Esophagus muscularis mucosa (tissue), 4 donors: ENCODE measurements around the gene ATF7. TPM values are rescaled to one million over a fixed set of nuclear protein-coding genes. Genes with fewer than 3 reads are reported as not detected.
"Not testable (repeated sequence)": the region's sequence is repeated elsewhere in the genome, so short reads cannot be mapped to it uniquely, and the experiment has no call there.

Experiments used
- DNase-seq: peaks from one replicate; pipeline ENCODE4 v3.0.0-alpha.2; 2017; ENCODE audit errors: extremely low spot score
- H3K27ac ChIP-seq, 4 donors: fragments of 200-600 bp; sonication (generic); replicated peaks in 1 of 4; 1 replicate in 3 of 4; 2 replicates in 1 of 4; pipeline ENCODE4 v1.5.1; 2016 to 2019; ENCODE audit warnings: mild to moderate bottlenecking in 1 of 4
- H3K27me3 ChIP-seq, 4 donors: fragments of 200-600 bp; sonication (generic); one replicate each; pipeline versions ENCODE4 v1.5.1 to v1.6.0; 2016 to 2019
- H3K36me3 ChIP-seq, 4 donors: fragments of 200-600 bp; sonication (generic); one replicate each; pipeline ENCODE4 v1.5.1; 2016 to 2019
- H3K4me1 ChIP-seq, 4 donors: fragments of 200-600 bp; sonication (generic); one replicate each; pipeline ENCODE4 v1.5.1; 2016 to 2019
- H3K4me3 ChIP-seq, 4 donors: fragments of 200-600 bp; sonication (generic); 1 replicate in 2 of 4; 2 replicates in 2 of 4; pipeline ENCODE4 v1.5.1; 2016 to 2019; ENCODE audit warnings: mild to moderate bottlenecking in 4 of 4, moderate library complexity in 1 of 4
- H3K9me3 ChIP-seq, 4 donors: fragments of 200-600 bp; sonication (generic); 1 replicate in 3 of 4; 2 replicates in 1 of 4; pipeline ENCODE4 v1.5.1; 2016 to 2019
- CTCF ChIP-seq, 3 experiments: fragments of 200-600 bp in 2 of 3; fragments of 450-650 bp in 1 of 3; sonication (generic) in 2 of 3; IDR thresholded peaks; one replicate each; pipeline ENCODE4 v1.5.1; 2017 to 2019; ENCODE audit warnings: antibody characterized with exemption in 3 of 3, mild to moderate bottlenecking in 2 of 3, moderate library complexity in 1 of 3
- EP300 ChIP-seq: sonication (generic); formaldehyde crosslinking; IDR thresholded peaks from one replicate; pipeline ENCODE4 v1.6.1; 2017; ENCODE audit warnings: antibody characterized with exemption
- POLR2A ChIP-seq: fragments of 450-650 bp; IDR thresholded peaks from one replicate; pipeline ENCODE4 v1.6.1; 2017; ENCODE audit warnings: antibody characterized with exemption, moderate library complexity, mild to moderate bottlenecking, low read depth
- POLR2AphosphoS5 ChIP-seq, 2 donors: sonication (generic); formaldehyde crosslinking; IDR thresholded peaks; one replicate each; pipeline ENCODE4 v1.6.1; 2017; ENCODE audit warnings: antibody characterized with exemption in 2 of 2
- WGBS: methylation state at CpG from one replicate; pipeline ENCODE4 v1.1.5; 2018; 5-methylcytosine and 5-hydroxymethylcytosine counted together
- intact Hi-C: fragments of 100-400 bp; cut with DNase I; formaldehyde crosslinking; loops from one replicate; pipeline ENCODE4 v1.15.1; 2023
- total RNA-seq, 4 donors: library from RNA; depleted of rRNA; stranded (reverse); fragments of >200 nt; gene quantifications; one replicate each; pipeline versions ENCODE4 v1.1.0 to v1.2.1, GENCODE V29; 2016

Gene ATF7
- total RNA-seq, 4 donors from 2014 or later: 23.5 to 43.6 (median 37.1) TPM

- Histone ChIP-seq H3K4me1 (peaks cover 0 to 43% (median 33%) of the 10 kb centered on the region in 4 donors), H3K4me3 (no peak overlapping the region), H3K9me3 (no peaks in the 10 kb centered on the region), H3K27me3 (no peaks in the 10 kb centered on the region), H3K36me3 (peaks cover 0 to 31% (median 15%) of the 10 kb centered on the region in 4 donors), H3K27ac (no peak overlapping the region)
- intact Hi-C loops: no loop called here
- TF ChIP-seq POLR2AphosphoS5 (IDR thresholded peaks at IDR 0.05) (no peak), CTCF (IDR thresholded peaks at IDR 0.05) (no peak), EP300 (no peak), POLR2A (no peak)
- WGBS: 95% methylated on average over 8 of the region's 8 CpGs
- DNase-seq: no peak
These were observed 14.9 kb downstream of the ATF7 start for GRCh38 chr12:53611304-53611703.

GRCh38 chr12:53606688-53607087, 19.5 kb downstream of the ATF7 start:
- WGBS: 96% methylated on average over 5 of the region's 5 CpGs
- intact Hi-C loops, H3K27ac ChIP-seq, H3K27me3 ChIP-seq, DNase-seq, H3K9me3 ChIP-seq, H3K4me3 ChIP-seq: not testable (repeated sequence)
- H3K36me3 ChIP-seq: peaks cover 0 to 11% (median 4%) of the 10 kb centered on the region in 4 donors
- peaks cover 26 to 42% (median 31%) of the 10 kb centered on the region in 4 donors for H3K4me1 ChIP-seq

- Histone ChIP-seq H3K27me3 (no peaks in the 10 kb centered on the region), H3K4me1 (peaks cover 34 to 60% (median 49%) of the 10 kb centered on the region in 4 donors), H3K9me3 (no peaks in the 10 kb centered on the region), H3K4me3 (no peak overlapping the region), H3K36me3 (peaks cover 0 to 8% (median 3%) of the 10 kb centered on the region in 4 donors), H3K27ac (no peak overlapping the region)
- intact Hi-C loops: no loop called here
- DNase-seq: no peak
- TF ChIP-seq CTCF (IDR thresholded peaks at IDR 0.05): no peak
- TF ChIP-seq POLR2AphosphoS5 (IDR thresholded peaks at IDR 0.05): no peak
- TF ChIP-seq EP300: no peak
- no peak for TF ChIP-seq POLR2A
These were observed 21.6 kb downstream of the ATF7 start for GRCh38 chr12:53604581-53604980.

- H3K4me1 ChIP-seq: peaks cover 34 to 60% (median 50%) of the 10 kb centered on the region in 4 donors
- peaks cover 0 to 4% (median under 1%) of the 10 kb centered on the region in 4 donors for H3K36me3 ChIP-seq
- H3K9me3 ChIP-seq: no peaks in the 10 kb centered on the region
- H3K27ac ChIP-seq: no peak overlapping the region
- no peak for TF ChIP-seq POLR2A
- no peak for TF ChIP-seq POLR2AphosphoS5 (IDR thresholded peaks at IDR 0.05)
- no peak for TF ChIP-seq EP300
- no peak for TF ChIP-seq CTCF (IDR thresholded peaks at IDR 0.05)
- H3K27me3 ChIP-seq: no peaks in the 10 kb centered on the region
- no peak overlapping the region for H3K4me3 ChIP-seq
- DNase-seq: no peak
- intact Hi-C loops: no loop called here
These were observed 22.4 kb downstream of the ATF7 start for GRCh38 chr12:53603804-53604203.

- Histone ChIP-seq H3K36me3 (no peaks in the 10 kb centered on the region), H3K27ac (peak overlapping the region in 3 of 4 donors; percentile 17 to 55 (median 50)), H3K4me1 (peaks cover 34 to 62% (median 51%) of the 10 kb centered on the region in 4 donors), H3K9me3 (no peaks in the 10 kb centered on the region), H3K27me3 (no peaks in the 10 kb centered on the region), H3K4me3 (no peak overlapping the region)
- no peak for DNase-seq
- intact Hi-C loops: no loop called here
- no peak for TF ChIP-seq EP300
- TF ChIP-seq CTCF (IDR thresholded peaks at IDR 0.05): no peak
- no peak for TF ChIP-seq POLR2A
- no peak for TF ChIP-seq POLR2AphosphoS5 (IDR thresholded peaks at IDR 0.05)
These were observed 23.0 kb downstream of the ATF7 start for GRCh38 chr12:53603196-53603595.
